Endothelial cell of umbilical vein (primary cell): Measurements from ENCODE around the gene SLC25A22. TPM values are rescaled to one million over a fixed set of nuclear protein-coding genes. Genes with fewer than 3 reads are reported as not detected.
A peak's percentile ranks its signal among the peaks of the same experiment; 100 is the strongest.

Source experiments
- BruUV-seq: library from RNA; stranded (reverse); fragments of 400-500 nt; replicated peaks from 2 replicates; lab custom pipeline; 2021; lab: Mats Ljungman, UMichigan
- CTCF ChIA-PET: fragments of 300-600, 350-600 bp; sonication (Branson Sonifier 250); formaldehyde crosslinking; loops from one replicate; lab custom pipeline; 2021; ENCODE audit warnings: antibody characterized with exemption, inconsistent platforms; lab: Charles Lee
- POLR2A ChIA-PET: fragments of 300-600, 350-600 bp; sonication (Branson Sonifier 250); formaldehyde crosslinking; loops from one replicate; lab custom pipeline; 2021; ENCODE audit warnings: antibody characterized with exemption, inconsistent platforms; lab: Charles Lee
- DNase-seq: peaks from one replicate; pipeline ENCODE4 v3.0.0-alpha.2; 2011; ENCODE audit warnings: low read depth, low spot score
- FAIRE-seq: peaks from 2 replicates; lab custom pipeline; 2011; peaks lifted over from hg19 to GRCh38; lab: Jason Lieb, UNC
- H2AFZ ChIP-seq: 2 replicates; pipeline ENCODE4 v1.6.0; 2012; ENCODE audit warnings: low read depth, low read length, control low read depth, inconsistent platforms
- H3K27ac ChIP-seq: 2 replicates; pipeline ENCODE4 v1.5.1; 2011; ENCODE audit warnings: low read depth, mild to moderate bottlenecking, control low read depth, low read length, moderate library complexity; ENCODE audit not compliant: insufficient read depth
- H3K27me3 ChIP-seq, 2 experiments: 2 replicates each; pipeline versions ENCODE4 v1.6.0 to v1.6.1; 2011; ENCODE audit warnings: low read length in 2 of 2, mixed read lengths in 1 of 2; ENCODE audit not compliant: control insufficient read depth in 2 of 2, insufficient read depth in 2 of 2
- H3K36me3 ChIP-seq, 2 experiments: 2 replicates in 1 of 2; 3 replicates in 1 of 2; pipeline ENCODE4 v1.5.1; 2011; ENCODE audit warnings: low read length in 2 of 2, mild to moderate bottlenecking in 1 of 2, moderate library complexity in 1 of 2; ENCODE audit not compliant: control insufficient read depth in 2 of 2, insufficient read depth in 2 of 2; ENCODE audit errors: extremely low read depth in 1 of 2
- H3K4me1 ChIP-seq: 3 replicates; pipeline ENCODE4 v1.5.1; 2011; ENCODE audit warnings: mild to moderate bottlenecking, low read length; ENCODE audit not compliant: control insufficient read depth, insufficient read depth; ENCODE audit errors: extremely low read depth
- H3K4me2 ChIP-seq: 2 replicates; pipeline ENCODE4 v1.6.1; 2011; ENCODE audit warnings: low read length, control low read depth, mixed read lengths; ENCODE audit not compliant: insufficient read depth
- H3K4me3 ChIP-seq, 3 experiments: fragments of 200-600 bp in 1 of 3; sonication (generic), shearing (Covaris generic) in 1 of 3; replicated peaks in 1 of 3; 2 replicates each; pipeline ENCODE4 v1.5.1; 2011 to 2016; ENCODE audit warnings: control low read depth in 3 of 3, low read length in 3 of 3, mild to moderate bottlenecking in 2 of 3, inconsistent platforms in 1 of 3, low read depth in 1 of 3, moderate library complexity in 1 of 3; ENCODE audit not compliant: insufficient read depth in 1 of 3
- H3K79me2 ChIP-seq: 2 replicates; pipeline ENCODE4 v1.6.0; 2012; ENCODE audit warnings: low read length, inconsistent platforms; ENCODE audit not compliant: control insufficient read depth, insufficient read depth
- H3K9ac ChIP-seq: replicated peaks from 2 replicates; pipeline ENCODE3; 2011; ENCODE audit warnings: low read length, control low read depth; ENCODE audit not compliant: insufficient read depth; ENCODE audit errors: extremely low read depth
- H3K9me1 ChIP-seq: replicated peaks from 3 replicates; pipeline ENCODE4 v1.6.0; 2011; ENCODE audit warnings: mild to moderate bottlenecking, low read length; ENCODE audit not compliant: control insufficient read depth, insufficient read depth; ENCODE audit errors: extremely low read depth
- H3K9me3 ChIP-seq: replicated peaks from 2 replicates; pipeline ENCODE4 v1.5.1; 2012; ENCODE audit warnings: low read length, inconsistent platforms; ENCODE audit not compliant: control insufficient read depth, insufficient read depth
- H4K20me1 ChIP-seq: replicated peaks from 2 replicates; pipeline ENCODE3; 2011; ENCODE audit warnings: mild to moderate bottlenecking, low read length; ENCODE audit not compliant: control insufficient read depth, insufficient read depth; ENCODE audit errors: extremely low read depth
- EZH2 ChIP-seq: IDR thresholded peaks from 2 replicates; pipeline ENCODE4 v1.6.1; 2012; ENCODE audit warnings: borderline replicate concordance, low read depth, mild to moderate bottlenecking, moderate library complexity, low read length, inconsistent platforms; ENCODE audit not compliant: severe bottlenecking
- FOS ChIP-seq: IDR thresholded peaks from 2 replicates; pipeline ENCODE4 v1.6.1; 2011; ENCODE audit warnings: mild to moderate bottlenecking, low read length, moderate library complexity, borderline replicate concordance; ENCODE audit not compliant: insufficient read depth
- GATA2 ChIP-seq: IDR thresholded peaks from 2 replicates; pipeline ENCODE4 v1.7.0; 2011; ENCODE audit warnings: low read depth, mild to moderate bottlenecking, moderate library complexity, mixed read lengths, low read length; ENCODE audit not compliant: insufficient read length, insufficient read depth
- JUN ChIP-seq: IDR thresholded peaks from 2 replicates; pipeline ENCODE4 v1.6.1; 2011; ENCODE audit warnings: borderline replicate concordance, low read depth; ENCODE audit not compliant: insufficient read length, insufficient read depth
- MAX ChIP-seq: IDR thresholded peaks from 2 replicates; pipeline ENCODE4 v1.6.1; 2011; ENCODE audit not compliant: insufficient read depth, insufficient read length
- MYC ChIP-seq: IDR thresholded peaks from one replicate; pipeline ENCODE4 v1.6.1; 2011; ENCODE audit warnings: mild to moderate bottlenecking, low read depth, low read length
- POLR2A ChIP-seq: IDR thresholded peaks from 2 replicates; pipeline ENCODE4 v1.6.1; 2012; ENCODE audit warnings: low read depth, mild to moderate bottlenecking, control low read depth, low read length
- POLR2AphosphoS5 ChIP-seq: IDR thresholded peaks from 2 replicates; pipeline ENCODE4 v1.6.1; 2012; ENCODE audit warnings: low read depth, mild to moderate bottlenecking, control low read depth, low read length, moderate library complexity; ENCODE audit not compliant: insufficient read depth
- dilution Hi-C: fragments of 300-500 bp; cut with MboI; formaldehyde crosslinking; loops from one replicate; pipeline ENCODE4 v1.15.0; 2019; ENCODE audit warnings: low sequenced_read_pairs; ENCODE audit not compliant: extremely low pct_ligation_motif_present
- intact Hi-C: fragments of 100-400 bp; cut with micrococcal nuclease; formaldehyde crosslinking; loops from one replicate; pipeline ENCODE4 v1.10.0; 2022
- polyA plus RNA-seq, 4 experiments: library from polyadenylated mRNA; depleted of rRNA in 3 of 4; stranded (reverse) in 3 of 4; unstranded in 1 of 4; fragments of >200 nt; gene quantifications; 2 replicates each; pipeline versions ENCODE4 v1.2.1 to v1.2.3, GENCODE V29; 2011 to 2012; ENCODE audit warnings: missing spikeins in 1 of 4
- total RNA-seq: library from RNA; stranded (reverse); gene quantifications from 2 replicates; pipeline ENCODE4 v1.2.3, GENCODE V29; 2021
- TF ChIP-seq, protein P1 (sequence below), 2 donors: IDR thresholded peaks; 1 replicate in 1 of 2; 2 replicates in 1 of 2; pipeline ENCODE4 v1.5.1; 2011; ENCODE audit warnings: low read length in 2 of 2, mild to moderate bottlenecking in 2 of 2, moderate library complexity in 2 of 2, control low read depth in 1 of 2, inconsistent platforms in 1 of 2, low read depth in 1 of 2; ENCODE audit not compliant: insufficient read depth in 1 of 2; ENCODE audit errors: extremely low read depth in 1 of 2

Gene SLC25A22
- total and polyA plus RNA-seq, 2 donors (not counting 3 experiments of a cell fraction or from before 2014, with no cell fraction given): 24.5 to 24.9 TPM

GRCh38 chr11:843818-844692, 46.0 kb upstream of the SLC25A22 start:
- intact Hi-C loops: loop anchor here (1.0 to 2.0 kb wide), 3 partner anchors 9 to 67 kb away; partner anchors contain the start of genes CHID1 and RPLP2
- CTCF ChIA-PET: interaction anchor here (1.2 to 3.3 kb wide), 5 partner anchors 10 to 207 kb away, joined by 4 to 19 read pairs (median 6); partner anchors contain the start of genes AP2A2 and CD151
- POLR2A ChIA-PET: interaction anchor here (0.5 to 4.1 kb wide), 8 partner anchors 10 to 59 kb away, joined by 3 to 28 read pairs (median 6); partner anchors contain the start of genes CD151, PNPLA2 and RPLP2
- peak overlapping the region; percentile 92 for H3K9ac ChIP-seq
- no peaks in the 10 kb centered on the region for H4K20me1 ChIP-seq
- H3K27me3 ChIP-seq: no peaks in the 10 kb centered on the region
- peak; percentile 94 for FAIRE-seq
- dilution Hi-C loops: no loop called here
- no peaks in the 10 kb centered on the region for H3K9me3 ChIP-seq
- peaks cover 43% of the 10 kb centered on the region for H3K79me2 ChIP-seq
- no peak overlapping the region for H2AFZ ChIP-seq
- peak; percentile 91 for DNase-seq
- H3K9me1 ChIP-seq: no peaks in the 10 kb centered on the region
- TF ChIP-seq POLR2AphosphoS5 (peak; percentile 98), FOS (peak; percentile 74), GATA2 (no peak), MYC (peak; percentile 99), MAX (peak; percentile 91), EZH2 (no peak), JUN (no peak), POLR2A (peak; percentile 68)
- TF ChIP-seq, protein P1, sequence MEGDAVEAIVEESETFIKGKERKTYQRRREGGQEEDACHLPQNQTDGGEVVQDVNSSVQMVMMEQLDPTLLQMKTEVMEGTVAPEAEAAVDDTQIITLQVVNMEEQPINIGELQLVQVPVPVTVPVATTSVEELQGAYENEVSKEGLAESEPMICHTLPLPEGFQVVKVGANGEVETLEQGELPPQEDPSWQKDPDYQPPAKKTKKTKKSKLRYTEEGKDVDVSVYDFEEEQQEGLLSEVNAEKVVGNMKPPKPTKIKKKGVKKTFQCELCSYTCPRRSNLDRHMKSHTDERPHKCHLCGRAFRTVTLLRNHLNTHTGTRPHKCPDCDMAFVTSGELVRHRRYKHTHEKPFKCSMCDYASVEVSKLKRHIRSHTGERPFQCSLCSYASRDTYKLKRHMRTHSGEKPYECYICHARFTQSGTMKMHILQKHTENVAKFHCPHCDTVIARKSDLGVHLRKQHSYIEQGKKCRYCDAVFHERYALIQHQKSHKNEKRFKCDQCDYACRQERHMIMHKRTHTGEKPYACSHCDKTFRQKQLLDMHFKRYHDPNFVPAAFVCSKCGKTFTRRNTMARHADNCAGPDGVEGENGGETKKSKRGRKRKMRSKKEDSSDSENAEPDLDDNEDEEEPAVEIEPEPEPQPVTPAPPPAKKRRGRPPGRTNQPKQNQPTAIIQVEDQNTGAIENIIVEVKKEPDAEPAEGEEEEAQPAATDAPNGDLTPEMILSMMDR (IDR thresholded peaks at IDR 0.05; ENCODE audit: extremely low read depth in 1 of 2, insufficient read depth in 1 of 2, low read depth in 1 of 2, low read length in 2 of 2): peak in 1 of 2 donors; percentile 15
- peak overlapping the region in 2 of 3 experiments; percentile 8 to 94 for H3K4me3 ChIP-seq
- no TSS peak for BruUV-seq
- peak overlapping the region; percentile 82 for H3K4me2 ChIP-seq
- H3K4me1 ChIP-seq: peaks cover 39% of the 10 kb centered on the region
- H3K27ac ChIP-seq: peak overlapping the region; percentile 83
- peaks cover 7 to 14% of the 10 kb centered on the region in 2 experiments for H3K36me3 ChIP-seq
